ENCODE data around the gene CGNL1. TPM values are rescaled to one million over a fixed set of nuclear protein-coding genes. Genes with fewer than 3 reads are reported as not detected.

The CGNL1 gene
- total RNA-seq, 2 donors from 2014 or later, result 11.8 to 33.5 TPM

DNA sequence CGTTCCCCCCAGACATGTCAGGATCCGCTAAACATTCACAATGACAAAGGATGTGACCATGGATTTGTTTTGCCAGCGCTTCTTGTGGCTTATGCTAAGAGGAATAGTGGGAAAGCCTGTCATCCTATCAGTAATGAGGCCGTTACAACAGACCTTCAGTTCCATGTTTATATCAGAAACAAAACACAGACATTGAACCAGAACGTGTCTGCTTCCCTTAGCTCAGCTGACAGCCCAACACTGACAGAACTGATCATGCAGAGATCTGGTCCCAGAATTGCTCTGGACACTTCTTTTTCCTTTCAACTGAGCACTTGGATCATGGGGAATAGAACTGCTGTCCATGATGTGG, 157.1 kb downstream of the CGNL1 start:
- Histone ChIP-seq H3K9me3 (no peaks in the 10 kb centered on the region), H3K4me3 (no peak overlapping the region), H3K36me3 (no peaks in the 10 kb centered on the region), H3K27ac (peak overlapping the region; percentile 13 to 49), H3K27me3 (replicated peaks; ENCODE audit: insufficient read depth) (no peaks in the 10 kb centered on the region), H3K4me1 (ENCODE audit: control insufficient read depth in 1 of 2, low read depth in 2 of 2) (peaks cover 10 to 47% of the 10 kb centered on the region in 2 donors)
- ATAC-seq (ENCODE audit: insufficient number of reproducible peaks, low FRiP score, low read depth), result no peak
- TF ChIP-seq, protein P1, sequence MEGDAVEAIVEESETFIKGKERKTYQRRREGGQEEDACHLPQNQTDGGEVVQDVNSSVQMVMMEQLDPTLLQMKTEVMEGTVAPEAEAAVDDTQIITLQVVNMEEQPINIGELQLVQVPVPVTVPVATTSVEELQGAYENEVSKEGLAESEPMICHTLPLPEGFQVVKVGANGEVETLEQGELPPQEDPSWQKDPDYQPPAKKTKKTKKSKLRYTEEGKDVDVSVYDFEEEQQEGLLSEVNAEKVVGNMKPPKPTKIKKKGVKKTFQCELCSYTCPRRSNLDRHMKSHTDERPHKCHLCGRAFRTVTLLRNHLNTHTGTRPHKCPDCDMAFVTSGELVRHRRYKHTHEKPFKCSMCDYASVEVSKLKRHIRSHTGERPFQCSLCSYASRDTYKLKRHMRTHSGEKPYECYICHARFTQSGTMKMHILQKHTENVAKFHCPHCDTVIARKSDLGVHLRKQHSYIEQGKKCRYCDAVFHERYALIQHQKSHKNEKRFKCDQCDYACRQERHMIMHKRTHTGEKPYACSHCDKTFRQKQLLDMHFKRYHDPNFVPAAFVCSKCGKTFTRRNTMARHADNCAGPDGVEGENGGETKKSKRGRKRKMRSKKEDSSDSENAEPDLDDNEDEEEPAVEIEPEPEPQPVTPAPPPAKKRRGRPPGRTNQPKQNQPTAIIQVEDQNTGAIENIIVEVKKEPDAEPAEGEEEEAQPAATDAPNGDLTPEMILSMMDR (IDR thresholded peaks at IDR 0.05), result no peak
- DNase-seq (ENCODE audit: low spot score), result no peak

DNA sequence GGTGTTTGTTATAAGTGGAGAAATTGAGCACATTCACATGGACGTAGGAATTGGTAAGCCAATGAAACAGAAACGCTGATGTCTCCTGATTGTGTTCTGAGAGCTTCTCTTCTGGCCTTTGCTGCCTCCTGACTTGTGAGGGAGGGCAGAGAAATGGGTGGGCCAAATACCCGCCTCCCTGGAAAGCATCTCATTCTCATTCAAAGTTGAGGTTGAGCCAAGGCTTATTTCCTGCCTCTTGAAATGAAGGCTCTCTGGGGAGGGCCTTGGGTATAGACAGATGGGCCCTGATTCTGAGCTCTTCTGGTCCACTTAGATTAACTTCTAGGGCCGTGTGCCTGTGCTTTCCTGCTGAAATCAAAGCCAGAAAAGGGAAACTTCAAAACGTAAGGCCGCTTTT, 158.0 kb downstream of the CGNL1 start:
- peaks cover 10 to 48% of the 10 kb centered on the region in 2 donors for H3K4me1 ChIP-seq (ENCODE audit: control insufficient read depth in 1 of 2, low read depth in 2 of 2)
- TF ChIP-seq, protein P1 (IDR thresholded peaks at IDR 0.05), result no peak
- no peaks in the 10 kb centered on the region for H3K27me3 ChIP-seq (replicated peaks; ENCODE audit: insufficient read depth)
- ATAC-seq (ENCODE audit: insufficient number of reproducible peaks, low FRiP score, low read depth) (no peak), DNase-seq (ENCODE audit: low spot score) (no peak)
- peak overlapping the region; percentile 43 to 49 for H3K27ac ChIP-seq
- H3K4me3 ChIP-seq, result no peak overlapping the region
- H3K9me3 ChIP-seq, result no peaks in the 10 kb centered on the region
- no peaks in the 10 kb centered on the region for H3K36me3 ChIP-seq

DNA sequence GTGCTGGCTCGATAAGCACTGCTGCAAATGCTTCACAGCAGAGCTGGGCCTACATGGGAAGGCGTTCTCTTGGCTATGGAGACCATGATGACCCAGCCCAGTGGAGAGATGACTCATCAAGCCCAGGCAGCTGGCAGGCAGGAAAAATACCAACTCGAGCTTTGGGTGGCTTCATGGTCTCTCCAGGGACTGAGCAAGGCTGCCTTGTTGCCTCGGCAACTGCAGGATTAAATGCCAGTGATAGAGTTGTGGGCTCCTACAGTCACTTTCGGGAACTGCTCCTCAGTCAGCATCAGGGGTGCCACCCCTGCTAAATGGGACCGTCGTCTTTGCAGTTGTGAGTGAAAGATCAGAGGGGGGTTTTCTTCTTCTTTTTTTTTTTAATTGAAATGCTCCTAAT, 160.8 kb downstream of the CGNL1 start:
- H3K27me3 ChIP-seq (replicated peaks; ENCODE audit: insufficient read depth), result no peaks in the 10 kb centered on the region
- no peaks in the 10 kb centered on the region for H3K36me3 ChIP-seq
- ATAC-seq (ENCODE audit: insufficient number of reproducible peaks, low FRiP score, low read depth), result peak; percentile 90
- no peak overlapping the region for H3K4me3 ChIP-seq
- peak overlapping the region; percentile 40 to 61 for H3K27ac ChIP-seq
- no peaks in the 10 kb centered on the region for H3K9me3 ChIP-seq
- peaks cover 10 to 50% of the 10 kb centered on the region in 2 donors for H3K4me1 ChIP-seq (ENCODE audit: control insufficient read depth in 1 of 2, low read depth in 2 of 2)
- DNase-seq (ENCODE audit: low spot score), result peak; percentile 80
- TF ChIP-seq, protein P1 (IDR thresholded peaks at IDR 0.05), result peak; percentile 56

DNA sequence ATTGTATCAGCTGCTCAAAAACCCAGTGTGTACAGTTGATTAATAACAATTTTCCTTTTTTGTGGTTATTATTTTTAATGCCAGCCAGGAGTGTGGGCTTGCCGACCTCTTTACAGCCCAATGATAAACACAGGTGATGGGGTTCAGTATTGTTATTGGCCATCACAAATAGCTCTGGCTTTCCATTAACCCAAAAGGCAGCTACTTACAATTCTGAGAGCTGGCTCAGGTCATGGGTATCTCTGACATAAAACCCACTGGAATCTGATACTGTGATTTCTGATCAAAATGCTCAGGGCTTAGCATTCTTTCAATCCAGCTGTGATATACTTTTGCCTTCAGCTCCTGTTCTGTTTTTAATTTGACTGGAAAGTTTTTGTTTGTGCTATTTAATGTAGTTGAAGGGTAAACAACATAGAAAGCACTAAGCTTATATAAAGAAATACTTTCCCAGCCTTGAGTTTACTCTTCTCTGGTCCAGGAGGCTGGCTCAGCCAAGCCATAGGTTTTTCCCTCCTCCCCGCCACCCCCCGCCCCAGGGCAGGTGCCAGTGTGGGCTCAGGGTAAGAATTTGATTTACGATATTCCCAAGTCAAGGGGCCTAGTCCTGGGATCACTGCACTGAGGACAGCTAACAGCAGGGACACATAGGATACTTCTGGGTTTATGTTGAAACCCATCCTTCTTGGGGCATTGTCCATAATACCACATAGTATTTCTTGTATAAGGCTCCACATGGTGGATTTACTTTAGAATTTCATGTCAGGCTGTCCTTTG, 161.4 kb downstream of the CGNL1 start:
- TF ChIP-seq, protein P1 (IDR thresholded peaks at IDR 0.05), result no peak
- H3K4me1 ChIP-seq (ENCODE audit: control insufficient read depth in 1 of 2, low read depth in 2 of 2), result peaks cover 10 to 47% of the 10 kb centered on the region in 2 donors
- no peak overlapping the region for H3K4me3 ChIP-seq
- no peak for ATAC-seq (ENCODE audit: insufficient number of reproducible peaks, low FRiP score, low read depth)
- no peaks in the 10 kb centered on the region for H3K27me3 ChIP-seq (replicated peaks; ENCODE audit: insufficient read depth)
- H3K9me3 ChIP-seq, result no peaks in the 10 kb centered on the region
- no peaks in the 10 kb centered on the region for H3K36me3 ChIP-seq
- no peak for DNase-seq (ENCODE audit: low spot score)
- peak overlapping the region; percentile 40 to 61 for H3K27ac ChIP-seq

DNA sequence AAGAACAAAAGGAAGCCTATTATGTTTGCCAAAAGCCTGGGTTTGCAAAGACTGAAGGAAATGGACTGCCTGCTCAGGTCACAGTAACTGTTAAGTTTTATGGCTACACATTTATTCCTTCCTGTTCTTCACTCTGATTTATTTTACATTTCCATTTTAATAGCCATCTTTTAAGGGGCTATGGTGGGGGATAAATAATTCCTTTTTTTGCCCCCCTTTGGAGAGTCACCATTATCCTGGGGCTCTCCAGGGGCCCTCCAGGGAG, 161.9 kb downstream of the CGNL1 start:
- Histone ChIP-seq H3K9me3 (no peaks in the 10 kb centered on the region), H3K4me3 (no peak overlapping the region), H3K27ac (no peak overlapping the region), H3K27me3 (replicated peaks; ENCODE audit: insufficient read depth) (no peaks in the 10 kb centered on the region), H3K4me1 (ENCODE audit: control insufficient read depth in 1 of 2, low read depth in 2 of 2) (peaks cover 10 to 42% of the 10 kb centered on the region in 2 donors), H3K36me3 (no peaks in the 10 kb centered on the region)
- ATAC-seq (ENCODE audit: insufficient number of reproducible peaks, low FRiP score, low read depth), result no peak
- TF ChIP-seq, protein P1 (IDR thresholded peaks at IDR 0.05), result no peak
- no peak for DNase-seq (ENCODE audit: low spot score)
